Activated CD4-positive, alpha-beta T cell treated with anti-CD3 and anti-CD28 coated beads for 48 hours (primary cell): ENCODE measurements around the gene EXOSC5.

ENCODE experiments used
- DNase-seq: peaks from one replicate; pipeline ENCODE4 v3.0.0-alpha.2; 2020

The EXOSC5 gene

GRCh38 chr19:41341669-41342490 lies 55.3 kb downstream of the EXOSC5 start:
- no peak for DNase-seq

DNA sequence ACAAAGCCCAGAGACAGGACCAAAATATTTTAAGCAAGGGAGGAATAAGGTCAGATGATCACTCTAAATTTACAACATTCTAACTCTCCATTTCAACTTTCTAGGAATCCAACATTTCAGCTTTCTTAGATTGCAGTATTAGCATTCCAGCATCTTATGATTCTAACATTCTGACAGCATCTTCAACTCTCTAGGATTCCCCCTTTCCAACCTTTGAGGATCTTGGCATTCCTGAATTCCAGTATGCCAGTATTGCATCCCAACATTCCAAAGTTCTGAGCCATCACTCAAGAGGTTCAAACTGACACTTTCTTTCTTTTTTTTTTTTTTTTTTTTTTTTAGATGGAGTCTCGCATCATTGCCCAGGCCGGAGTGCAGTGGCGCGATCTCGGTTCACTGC lies 57.2 kb downstream of the EXOSC5 start:
- DNase-seq: no peak
